NT2/D1 (cell line): Measurements from ENCODE around the gene CAGE1.

Source experiments
- DNase-seq: peaks from one replicate; pipeline ENCODE4 v3.0.0-alpha.2; 2011; ENCODE audit warnings: low read depth, low spot score
- H3K27me3 ChIP-seq: 2 replicates; pipeline ENCODE4 v1.6.0; 2011; ENCODE audit warnings: mild to moderate bottlenecking; ENCODE audit not compliant: insufficient read length, insufficient read depth
- H3K36me3 ChIP-seq: 2 replicates; pipeline ENCODE4 v1.6.1; 2011; ENCODE audit warnings: mild to moderate bottlenecking, low read length, mixed read lengths; ENCODE audit not compliant: insufficient read depth, insufficient read length
- H3K4me1 ChIP-seq: 2 replicates; pipeline ENCODE4 v1.5.1; 2011; ENCODE audit not compliant: insufficient read depth, insufficient read length
- H3K4me3 ChIP-seq: 2 replicates; pipeline ENCODE4 v1.5.1; 2011; ENCODE audit warnings: low read depth; ENCODE audit not compliant: insufficient read length
- H3K9ac ChIP-seq: 2 replicates; pipeline ENCODE4 v1.6.0; 2011; ENCODE audit warnings: low read depth; ENCODE audit not compliant: insufficient read length
- H3K9me3 ChIP-seq: 2 replicates; pipeline ENCODE4 v1.5.1; 2011; ENCODE audit warnings: mild to moderate bottlenecking, low read length; ENCODE audit not compliant: insufficient read depth
- SUZ12 ChIP-seq: IDR thresholded peaks from 2 replicates; pipeline ENCODE4 v1.6.1; 2011; ENCODE audit not compliant: insufficient read length, insufficient read depth; ENCODE audit errors: extremely low read depth
- YY1 ChIP-seq: IDR thresholded peaks from 2 replicates; pipeline ENCODE4 v1.6.1; 2011; ENCODE audit not compliant: insufficient read length, insufficient read depth
- ZNF274 ChIP-seq: IDR thresholded peaks from 2 replicates; pipeline ENCODE4 v1.6.1; 2011; ENCODE audit warnings: mild to moderate bottlenecking, low read depth, low read length

Gene CAGE1

GRCh38 chr6:7283676-7284075 lies 105.9 kb downstream of the CAGE1 start:
- Histone ChIP-seq H3K4me1 (no peaks in the 10 kb centered on the region), H3K9ac (no peak overlapping the region), H3K9me3 (no peaks in the 10 kb centered on the region), H3K4me3 (no peak overlapping the region), H3K27me3 (no peaks in the 10 kb centered on the region), H3K36me3 (peaks cover 35% of the 10 kb centered on the region)
- DNase-seq: no peak
- no peak for TF ChIP-seq ZNF274
- TF ChIP-seq YY1: no peak
- no peak for TF ChIP-seq SUZ12

DNA sequence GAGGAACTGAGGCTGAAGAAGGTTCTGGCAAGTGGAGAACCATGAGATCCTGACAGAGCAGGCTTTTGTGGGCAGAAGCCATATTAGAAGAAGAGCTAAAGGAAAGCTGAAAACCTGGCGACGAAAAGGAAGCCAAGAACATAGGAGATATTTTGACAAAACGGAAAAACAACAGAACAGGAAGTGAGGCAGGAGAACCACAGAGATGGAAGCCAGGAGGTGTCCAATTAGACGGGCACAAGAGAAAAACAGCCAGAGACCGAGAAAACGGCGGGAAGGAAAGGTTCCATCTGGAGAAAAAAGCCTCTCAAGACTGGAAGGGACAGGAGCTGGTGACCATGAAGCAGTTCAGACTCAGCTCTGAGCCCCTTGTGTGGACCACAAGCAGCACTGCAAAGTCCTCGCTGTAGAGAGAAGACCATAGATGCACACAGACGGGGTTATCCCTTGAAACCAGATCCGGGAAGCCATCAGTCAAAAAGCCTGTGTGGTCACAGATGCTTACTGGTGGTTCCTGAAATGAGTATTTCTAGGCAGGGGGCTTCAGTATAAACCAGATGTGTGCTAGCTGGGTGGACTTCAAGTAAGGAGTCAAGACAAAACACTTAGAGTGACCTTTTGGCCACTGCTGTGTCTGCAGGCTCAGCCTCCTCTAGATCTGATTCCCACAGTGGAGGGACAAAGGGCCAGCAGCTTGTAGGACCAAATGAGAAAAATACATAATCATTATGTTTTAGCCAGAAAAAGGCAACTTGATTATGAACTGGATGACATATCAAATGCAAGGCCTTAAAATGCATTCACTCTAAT lies 107.2 kb downstream of the CAGE1 start:
- H3K27me3 ChIP-seq: no peaks in the 10 kb centered on the region
- no peaks in the 10 kb centered on the region for H3K4me1 ChIP-seq
- TF ChIP-seq YY1 (no peak), ZNF274 (no peak), SUZ12 (no peak)
- H3K4me3 ChIP-seq: no peak overlapping the region
- H3K9me3 ChIP-seq: no peaks in the 10 kb centered on the region
- no peak overlapping the region for H3K9ac ChIP-seq
- no peak for DNase-seq
- peaks cover 22% of the 10 kb centered on the region for H3K36me3 ChIP-seq
